Measurements from ENCODE around the gene SLC22A14. TPM values are rescaled to one million over a fixed set of nuclear protein-coding genes. Genes with fewer than 3 reads are reported as not detected.

SLC22A14 gene
- total RNA-seq, 6 experiments from 2014 or later = 0.12 to 0.29 (median 0.12) TPM; not detected in 3

DNA sequence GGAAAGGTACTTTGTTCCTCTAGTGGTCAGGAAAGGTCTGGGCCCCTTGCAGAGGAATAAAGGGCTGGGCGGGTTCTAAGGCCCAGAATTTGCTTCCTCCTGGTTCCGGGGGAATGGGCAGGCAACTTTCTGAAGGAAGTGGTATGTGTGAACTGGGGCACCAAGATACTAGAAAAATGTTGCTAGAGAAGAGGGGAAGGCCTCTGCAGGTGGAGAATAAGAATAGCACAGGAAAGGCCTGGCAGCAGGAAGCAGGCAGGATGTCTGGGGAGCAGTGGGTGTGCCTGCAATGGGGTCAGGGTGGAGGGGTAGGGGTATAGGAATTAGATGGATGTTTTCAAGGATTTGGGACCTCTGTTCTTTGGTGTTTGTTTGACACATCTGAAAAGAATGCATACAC lies 14.4 kb upstream of the SLC22A14 start:
- 62% methylated on average over 2 of the region's 2 CpGs for WGBS (ENCODE audit: insufficient coverage, low coverage, low lambda C conversion rate, missing lambda C conversion rate)
- Histone ChIP-seq H3K27ac (no peak overlapping the region), H3K9me3 (no peaks in the 10 kb centered on the region), H3K4me1 (peaks cover 0 to 14% (median 0%) of the 10 kb centered on the region in 4 donors), H3K4me3 (no peak overlapping the region), H3K27me3 (no peaks in the 10 kb centered on the region), H3K36me3 (no peaks in the 10 kb centered on the region)
- TF ChIP-seq, protein P1, sequence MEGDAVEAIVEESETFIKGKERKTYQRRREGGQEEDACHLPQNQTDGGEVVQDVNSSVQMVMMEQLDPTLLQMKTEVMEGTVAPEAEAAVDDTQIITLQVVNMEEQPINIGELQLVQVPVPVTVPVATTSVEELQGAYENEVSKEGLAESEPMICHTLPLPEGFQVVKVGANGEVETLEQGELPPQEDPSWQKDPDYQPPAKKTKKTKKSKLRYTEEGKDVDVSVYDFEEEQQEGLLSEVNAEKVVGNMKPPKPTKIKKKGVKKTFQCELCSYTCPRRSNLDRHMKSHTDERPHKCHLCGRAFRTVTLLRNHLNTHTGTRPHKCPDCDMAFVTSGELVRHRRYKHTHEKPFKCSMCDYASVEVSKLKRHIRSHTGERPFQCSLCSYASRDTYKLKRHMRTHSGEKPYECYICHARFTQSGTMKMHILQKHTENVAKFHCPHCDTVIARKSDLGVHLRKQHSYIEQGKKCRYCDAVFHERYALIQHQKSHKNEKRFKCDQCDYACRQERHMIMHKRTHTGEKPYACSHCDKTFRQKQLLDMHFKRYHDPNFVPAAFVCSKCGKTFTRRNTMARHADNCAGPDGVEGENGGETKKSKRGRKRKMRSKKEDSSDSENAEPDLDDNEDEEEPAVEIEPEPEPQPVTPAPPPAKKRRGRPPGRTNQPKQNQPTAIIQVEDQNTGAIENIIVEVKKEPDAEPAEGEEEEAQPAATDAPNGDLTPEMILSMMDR (IDR thresholded peaks at IDR 0.05) = no peak
- TF ChIP-seq POLR2A (IDR thresholded peaks at IDR 0.05) = no peak
- no peak for DNase-seq
- intact Hi-C loops (cut with DNase I) = no loop called here
- no peak for ATAC-seq

DNA sequence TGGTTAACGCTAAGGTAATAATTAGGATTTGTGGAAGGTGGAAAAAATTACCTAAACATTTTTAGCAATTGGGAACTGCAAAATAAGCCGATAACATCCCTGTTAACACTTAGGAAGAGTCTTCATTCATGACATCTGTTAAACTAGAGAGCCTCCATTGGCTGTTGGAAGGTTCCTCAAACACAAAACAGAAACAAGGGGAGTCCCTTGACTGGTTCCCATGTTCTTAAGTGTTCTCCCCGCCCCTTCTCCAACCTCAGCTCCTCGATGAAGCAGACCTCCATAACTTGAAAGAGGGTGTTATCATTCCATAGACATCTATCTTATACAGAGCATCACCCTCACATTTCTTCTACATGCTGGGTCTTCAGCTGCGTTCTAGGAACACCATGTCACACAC lies 14.0 kb upstream of the SLC22A14 start:
- WGBS (ENCODE audit: insufficient coverage, low coverage, low lambda C conversion rate, missing lambda C conversion rate) = 54% methylated on average over 5 of the region's 5 CpGs
- ATAC-seq (no peak), DNase-seq (no peak)
- intact Hi-C loops (cut with DNase I) = no loop called here
- H3K4me3 ChIP-seq = no peak overlapping the region
- no peaks in the 10 kb centered on the region for H3K36me3 ChIP-seq
- peaks cover 0 to 14% (median 0%) of the 10 kb centered on the region in 4 donors for H3K4me1 ChIP-seq
- H3K27me3 ChIP-seq = no peaks in the 10 kb centered on the region
- TF ChIP-seq, protein P1 (IDR thresholded peaks at IDR 0.05) = no peak
- no peak for TF ChIP-seq POLR2A (IDR thresholded peaks at IDR 0.05)
- H3K27ac ChIP-seq = no peak overlapping the region
- no peaks in the 10 kb centered on the region for H3K9me3 ChIP-seq

DNA sequence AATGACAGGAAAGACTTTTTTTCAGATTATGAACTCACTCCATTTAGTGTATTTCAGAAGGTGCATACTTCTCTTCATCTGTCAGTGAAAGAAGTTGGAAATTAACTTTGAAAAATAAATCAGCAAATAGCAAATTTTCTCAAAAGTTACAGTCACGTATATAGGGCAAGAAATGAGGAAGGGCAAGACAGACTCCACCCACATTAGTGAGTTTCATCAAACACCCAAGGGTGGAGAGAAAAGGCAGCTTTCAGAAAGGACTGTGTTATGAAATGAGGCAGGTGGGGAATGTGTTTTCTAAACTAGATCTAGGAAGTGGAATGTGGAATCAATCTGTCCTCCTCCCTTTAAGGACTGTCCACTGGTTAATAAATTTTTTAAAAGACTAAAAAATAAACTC lies 13.6 kb upstream of the SLC22A14 start:
- WGBS (ENCODE audit: insufficient coverage, low coverage, low lambda C conversion rate, missing lambda C conversion rate) = 38% methylated on average over 1 of the region's 1 CpG
- H3K4me3 ChIP-seq = no peak overlapping the region
- intact Hi-C loops (cut with DNase I) = no loop called here
- H3K9me3 ChIP-seq = no peaks in the 10 kb centered on the region
- ATAC-seq (peak in 1 of 4 donors; percentile 25), DNase-seq (no peak)
- H3K27me3 ChIP-seq = no peaks in the 10 kb centered on the region
- no peak overlapping the region for H3K27ac ChIP-seq
- TF ChIP-seq, protein P1 (IDR thresholded peaks at IDR 0.05) = no peak
- TF ChIP-seq POLR2A (IDR thresholded peaks at IDR 0.05) = no peak
- H3K36me3 ChIP-seq = no peaks in the 10 kb centered on the region
- H3K4me1 ChIP-seq = peaks cover 0 to 14% (median 0%) of the 10 kb centered on the region in 4 donors

DNA sequence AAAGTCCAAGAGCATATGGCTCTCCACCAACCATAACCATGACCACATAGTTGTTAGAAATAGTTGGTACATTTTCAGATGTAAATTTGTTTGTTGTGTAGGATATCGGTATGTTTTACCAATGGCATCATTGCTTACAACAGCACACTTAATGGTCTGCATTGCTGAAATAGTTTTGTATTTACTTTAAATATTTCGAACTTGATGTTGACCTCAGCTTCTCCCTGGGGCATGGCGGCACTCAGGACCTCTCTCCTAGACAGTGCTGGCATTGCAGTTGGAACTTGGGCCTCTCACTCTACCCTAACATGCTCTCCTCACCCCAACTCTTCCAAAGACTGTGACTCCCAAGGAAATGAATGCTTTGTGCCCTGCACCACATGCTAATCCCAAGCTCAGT lies 11.5 kb upstream of the SLC22A14 start:
- H3K9me3 ChIP-seq = no peaks in the 10 kb centered on the region
- no peak overlapping the region for H3K27ac ChIP-seq
- H3K36me3 ChIP-seq = no peaks in the 10 kb centered on the region
- intact Hi-C loops (cut with DNase I) = no loop called here
- TF ChIP-seq POLR2A (IDR thresholded peaks at IDR 0.05) = no peak
- TF ChIP-seq, protein P1 (IDR thresholded peaks at IDR 0.05) = no peak
- H3K4me1 ChIP-seq = no peaks in the 10 kb centered on the region
- WGBS (ENCODE audit: insufficient coverage, low coverage, low lambda C conversion rate, missing lambda C conversion rate) = 84% methylated on average over 3 of the region's 3 CpGs
- no peak for DNase-seq
- H3K4me3 ChIP-seq = no peak overlapping the region
- no peaks in the 10 kb centered on the region for H3K27me3 ChIP-seq
- no peak for ATAC-seq

DNA sequence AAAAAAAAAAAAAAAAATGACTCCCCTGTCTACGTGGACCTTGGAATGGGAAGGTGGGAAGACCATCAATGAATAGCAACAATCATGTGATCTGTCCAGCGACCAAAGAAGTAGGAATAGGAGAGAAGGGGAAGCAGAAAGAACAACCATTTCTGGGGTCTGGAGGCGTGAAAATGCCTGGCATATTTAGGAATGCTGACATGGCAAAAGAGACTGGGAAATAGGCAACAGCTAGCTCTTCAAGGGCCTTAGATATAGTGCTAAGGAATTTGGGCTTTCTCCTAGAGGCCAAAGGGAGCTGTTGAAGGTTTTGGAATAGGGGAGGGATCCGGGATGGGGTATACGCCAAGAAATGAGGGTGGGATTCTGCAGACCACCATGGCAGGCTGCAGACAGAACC lies 10.5 kb upstream of the SLC22A14 start:
- ATAC-seq = no peak
- no peaks in the 10 kb centered on the region for H3K4me1 ChIP-seq
- no peak for DNase-seq
- intact Hi-C loops (cut with DNase I) = no loop called here
- H3K27me3 ChIP-seq = no peaks in the 10 kb centered on the region
- no peak overlapping the region for H3K27ac ChIP-seq
- WGBS (ENCODE audit: insufficient coverage, low coverage, low lambda C conversion rate, missing lambda C conversion rate) = 91% methylated on average over 5 of the region's 5 CpGs
- no peak overlapping the region for H3K4me3 ChIP-seq
- no peaks in the 10 kb centered on the region for H3K36me3 ChIP-seq
- TF ChIP-seq, protein P1 (IDR thresholded peaks at IDR 0.05) = no peak
- TF ChIP-seq POLR2A (IDR thresholded peaks at IDR 0.05) = no peak
- H3K9me3 ChIP-seq = no peaks in the 10 kb centered on the region
